IPS DF 4.7 (cell line): Measurements from ENCODE around the gene PLAAT5.
"Not testable (repeated sequence)": the region's sequence is repeated elsewhere in the genome, so short reads cannot be mapped to it uniquely, and the experiment has no call there.

ENCODE experiments used
- DNase-seq: peaks from one replicate; pipeline ENCODE4 v3.0.0-alpha.2; 2013; ENCODE audit warnings: low spot score; ENCODE audit errors: extremely low read depth

PLAAT5 gene

DNA sequence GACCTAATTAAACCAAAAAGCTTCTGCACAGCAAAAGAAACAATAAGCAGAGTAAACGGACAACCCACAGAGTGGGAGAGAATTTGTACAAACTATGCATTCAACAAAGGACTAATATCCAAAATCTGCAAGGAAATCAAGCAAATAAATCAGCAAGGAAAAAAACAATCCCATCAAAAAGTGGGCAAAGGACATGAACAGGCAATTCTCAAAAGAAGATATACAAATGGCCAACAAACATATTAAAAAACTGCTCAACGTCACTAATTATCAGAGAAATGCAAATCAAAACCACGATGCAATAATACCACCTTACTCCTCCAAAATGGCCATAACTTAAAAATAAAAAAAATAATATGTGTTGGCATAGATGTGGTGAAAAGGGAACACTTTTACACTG, 5.2 kb downstream of the PLAAT5 start:
- no peak for DNase-seq

DNA sequence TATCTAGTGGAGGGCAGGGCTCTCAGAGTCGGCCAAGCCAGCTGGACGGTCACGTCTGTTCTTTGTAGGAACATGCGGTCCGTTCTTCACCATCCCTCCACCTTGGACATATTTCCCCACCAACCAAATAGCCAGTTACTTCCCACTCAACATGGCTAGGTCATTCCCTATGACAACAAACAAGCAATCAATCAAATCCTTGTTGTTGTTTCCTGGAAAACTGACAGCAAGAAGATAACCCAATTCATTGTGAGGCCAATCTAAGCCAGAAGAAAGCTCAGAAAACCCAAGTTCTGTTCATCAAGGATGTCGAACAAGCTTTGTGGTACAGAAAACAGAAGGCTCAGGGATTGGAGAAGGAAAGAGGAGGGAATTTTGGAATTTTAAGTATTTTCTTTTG, 10.9 kb downstream of the PLAAT5 start:
- no peak for DNase-seq

DNA sequence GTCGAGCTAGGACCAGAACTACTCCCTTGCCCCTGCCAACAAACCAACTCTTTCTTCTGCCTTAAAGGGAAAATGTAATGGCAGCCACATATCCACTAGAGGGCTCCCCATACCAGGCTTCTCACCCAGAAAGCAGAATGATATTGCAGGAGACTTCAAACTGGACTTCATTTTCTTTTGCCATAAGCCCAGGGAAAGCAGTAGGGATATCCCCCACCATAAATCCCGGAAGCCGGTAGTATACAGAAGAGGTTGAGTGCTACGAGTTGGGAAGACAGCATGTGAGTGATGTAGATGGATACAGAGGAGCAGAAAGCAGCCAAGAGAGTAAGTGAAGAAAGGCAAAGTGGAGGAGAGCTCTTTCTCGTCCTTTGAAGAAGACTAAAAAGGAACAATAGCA, 12.1 kb downstream of the PLAAT5 start:
- DNase-seq: no peak

DNA sequence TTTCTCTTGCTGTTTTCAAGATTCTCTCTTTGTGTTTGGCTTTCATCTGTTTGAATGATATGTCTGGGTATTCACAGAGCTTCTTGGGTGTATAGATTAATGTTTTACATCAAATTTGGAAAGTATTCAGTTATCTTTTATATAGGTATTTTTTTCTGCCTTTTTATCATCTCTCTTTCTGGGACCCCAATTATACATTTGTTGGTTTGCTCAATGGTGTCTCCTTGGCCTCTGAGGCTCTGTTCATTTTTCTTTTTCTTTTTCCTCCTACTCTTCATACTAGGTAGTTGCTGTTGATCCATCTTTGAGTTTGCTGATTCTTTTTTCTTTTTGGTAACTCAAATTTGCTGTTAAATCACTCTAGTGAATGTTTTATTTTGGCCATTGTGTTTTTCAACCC, 14.3 kb downstream of the PLAAT5 start:
- no peak for DNase-seq

DNA sequence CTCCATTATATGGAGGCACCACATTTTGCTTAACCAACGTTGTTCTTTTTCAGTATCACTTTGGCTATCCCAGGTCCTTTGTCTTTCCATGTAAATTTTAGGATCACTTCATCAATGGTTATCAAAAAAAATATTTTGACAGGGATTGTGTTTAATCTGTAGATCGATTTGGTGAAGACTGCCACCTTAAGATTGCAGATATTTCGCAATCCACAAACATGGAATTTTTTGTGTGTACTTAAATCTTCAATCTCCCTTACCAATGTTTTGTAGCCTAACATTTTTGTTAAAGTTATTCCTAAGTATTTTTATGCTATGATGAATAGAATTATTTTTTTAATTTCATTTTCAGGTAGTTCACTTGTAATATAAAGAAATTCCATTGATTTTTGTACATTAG, 18.6 kb downstream of the PLAAT5 start:
- DNase-seq: no peak

DNA sequence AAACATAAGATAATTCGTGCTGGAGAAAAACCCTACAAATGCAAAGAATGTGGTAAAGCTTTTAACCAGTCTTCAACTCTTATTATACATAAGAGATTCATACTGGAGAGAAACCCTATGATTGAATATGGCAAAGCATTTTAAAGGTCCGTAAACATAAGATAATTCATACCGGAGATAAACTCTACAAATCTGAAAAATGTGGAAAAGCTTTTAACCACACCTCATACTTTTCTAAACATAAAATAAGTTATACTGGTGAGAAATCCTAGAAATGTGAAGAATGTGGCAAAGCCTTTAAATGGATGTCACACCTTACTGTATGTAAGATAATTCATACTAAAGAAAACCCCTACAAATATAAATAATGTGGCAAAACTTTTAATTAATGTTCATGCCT, 20.7 kb downstream of the PLAAT5 start:
- no peak for DNase-seq

DNA sequence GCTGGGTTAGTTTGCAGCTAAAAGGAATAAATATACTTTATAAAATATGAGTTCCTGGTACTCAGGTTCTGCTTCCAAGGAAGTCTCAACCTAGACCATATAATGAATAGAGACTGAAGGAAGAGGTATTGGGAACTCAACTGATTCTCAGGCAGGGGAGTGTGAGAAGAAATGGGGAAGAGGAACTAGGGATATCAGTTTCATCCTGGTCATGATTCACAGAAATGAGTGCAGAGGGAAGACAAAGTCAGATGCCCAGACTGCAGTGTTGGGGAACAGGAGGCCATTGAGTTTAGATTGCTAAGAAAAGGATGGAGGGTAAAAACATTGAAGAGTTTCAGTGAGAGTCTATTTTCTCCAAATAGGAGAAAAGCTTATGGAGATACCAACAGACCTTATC, 28.8 kb downstream of the PLAAT5 start:
- no peak for DNase-seq

DNA sequence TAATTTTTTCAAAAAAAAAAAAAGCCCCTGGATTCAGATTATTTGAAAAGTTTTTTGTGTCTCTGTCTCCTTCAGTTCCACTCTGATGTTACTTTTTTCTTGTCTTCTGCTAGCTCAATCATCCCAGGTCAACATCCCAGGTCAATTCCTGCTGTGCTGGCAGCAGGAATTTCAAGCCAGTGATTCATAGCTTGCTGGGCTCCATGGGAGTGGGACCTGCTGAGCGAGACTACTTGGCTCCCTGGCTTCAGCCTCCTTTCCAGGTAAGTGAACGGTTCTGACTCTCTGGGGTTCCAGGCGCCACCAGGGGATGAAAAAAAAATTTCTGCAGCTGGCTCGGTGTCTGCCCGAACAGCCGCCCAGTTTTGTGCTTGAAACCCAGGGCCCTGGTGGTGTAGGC, 31.4 kb downstream of the PLAAT5 start:
- no peak for DNase-seq

DNA sequence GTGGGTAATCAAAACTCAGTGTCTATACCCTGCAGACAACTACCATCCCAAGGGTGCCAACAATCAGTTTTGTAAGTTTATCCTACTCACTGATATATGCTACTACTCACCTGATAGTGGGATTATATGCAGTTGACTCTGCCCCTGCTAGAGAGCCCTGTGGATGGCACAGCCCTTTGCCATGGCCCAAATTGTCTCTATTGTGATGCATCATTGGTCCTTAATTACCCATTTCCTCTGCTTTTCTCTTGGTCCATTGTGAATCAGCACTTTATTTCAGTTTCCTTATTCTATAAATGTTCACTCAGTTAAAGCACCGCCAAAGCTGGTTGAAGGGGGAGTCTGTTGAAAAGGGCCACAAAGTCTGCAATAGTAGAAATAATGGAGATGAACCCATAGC, 42.3 kb downstream of the PLAAT5 start:
- peak; percentile 68 for DNase-seq

DNA sequence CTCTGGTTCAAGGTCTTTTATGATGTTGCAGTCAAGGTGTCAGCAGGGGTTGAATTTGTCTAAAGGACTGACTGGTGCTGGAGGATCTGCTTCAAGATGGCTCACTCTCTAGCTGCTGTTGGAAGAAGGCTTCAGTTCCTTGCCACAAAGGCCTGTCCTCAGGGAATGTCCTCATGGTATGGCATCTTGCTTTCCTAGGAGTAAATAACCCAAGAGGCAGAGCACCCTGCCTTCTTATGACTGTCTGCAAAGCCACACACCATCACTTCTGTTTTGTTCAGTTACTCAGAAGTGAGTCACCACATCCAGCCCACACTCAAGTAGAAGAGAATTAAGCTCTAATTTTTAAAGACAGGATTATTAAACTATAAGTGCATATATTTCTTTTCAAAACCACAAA, 45.2 kb downstream of the PLAAT5 start:
- no peak for DNase-seq

DNA sequence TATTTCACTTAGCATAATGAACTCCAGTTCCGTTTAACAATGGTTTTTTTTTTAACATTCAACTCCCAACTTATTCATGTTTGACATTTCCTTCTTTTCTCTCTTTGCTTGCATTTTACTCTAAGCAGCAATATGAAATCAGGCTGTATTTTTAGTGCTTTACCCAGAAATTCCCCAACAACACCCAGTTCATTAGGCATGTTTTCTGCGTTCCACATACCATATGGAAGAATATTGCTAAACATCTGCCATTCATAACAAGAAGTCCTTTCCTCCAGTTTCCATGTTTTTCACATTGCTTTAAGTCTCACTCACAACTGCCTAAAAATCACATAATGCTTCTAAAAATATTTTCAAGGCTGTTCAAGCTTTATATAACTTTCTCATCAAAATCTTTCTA, 45.8 kb downstream of the PLAAT5 start:
- DNase-seq: no peak

DNA sequence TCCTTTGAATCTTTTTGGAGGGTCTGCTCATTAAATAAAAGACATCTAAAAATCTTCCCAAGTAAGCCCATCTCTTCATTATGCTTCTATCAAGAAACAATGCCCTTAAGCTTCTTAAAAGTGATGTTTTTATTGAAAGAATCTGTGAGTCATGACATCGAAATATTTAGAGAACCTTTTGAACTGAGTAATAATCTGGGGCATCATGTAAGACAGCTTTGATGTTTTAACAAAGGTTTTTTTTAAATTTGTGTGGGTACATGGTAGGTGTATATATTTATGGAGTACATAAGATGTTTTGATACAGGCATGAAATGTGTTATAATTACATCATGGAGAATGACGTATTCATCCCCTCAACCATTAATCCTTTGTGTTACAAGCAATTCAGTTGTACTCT, 46.8 kb downstream of the PLAAT5 start:
- DNase-seq: no peak

DNA sequence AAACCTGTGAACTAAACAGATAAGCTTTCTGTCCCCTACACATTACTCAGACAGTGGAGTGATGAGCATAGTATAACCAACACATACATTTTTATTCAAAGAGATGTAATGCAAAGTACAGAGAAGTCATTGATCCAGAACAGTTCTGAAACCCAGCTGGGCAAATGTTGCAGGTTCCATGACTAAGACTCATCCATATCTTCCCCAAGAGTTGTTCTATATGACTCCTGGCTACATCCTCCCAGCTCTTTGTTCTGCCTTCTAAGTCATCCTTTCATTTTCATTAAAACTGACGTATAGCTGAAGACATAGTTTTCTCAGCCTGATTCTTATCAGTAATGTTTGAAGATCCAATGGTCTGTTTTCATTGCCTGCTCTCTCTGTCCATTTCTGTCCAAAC, 47.3 kb downstream of the PLAAT5 start:
- no peak for DNase-seq

DNA sequence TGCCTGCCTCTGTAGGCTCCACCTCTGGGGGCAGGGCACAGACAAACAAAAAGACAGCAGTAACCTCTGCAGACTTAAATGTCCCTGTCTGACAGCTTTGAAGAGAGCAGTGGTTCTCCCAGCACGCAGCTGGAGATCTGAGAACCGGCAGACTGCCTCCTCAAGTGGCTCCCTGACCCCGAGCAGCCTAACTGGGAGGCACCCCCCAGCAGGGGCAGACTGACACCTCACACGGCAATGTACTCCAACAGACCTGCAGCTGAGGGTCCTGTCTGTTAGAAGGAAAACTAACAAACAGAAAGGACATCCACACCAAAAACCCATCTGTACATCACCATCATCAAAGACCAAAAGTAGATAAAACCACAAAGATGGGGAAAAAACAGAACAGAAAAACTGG, 55.1 kb downstream of the PLAAT5 start:
- DNase-seq: not testable (repeated sequence)

DNA sequence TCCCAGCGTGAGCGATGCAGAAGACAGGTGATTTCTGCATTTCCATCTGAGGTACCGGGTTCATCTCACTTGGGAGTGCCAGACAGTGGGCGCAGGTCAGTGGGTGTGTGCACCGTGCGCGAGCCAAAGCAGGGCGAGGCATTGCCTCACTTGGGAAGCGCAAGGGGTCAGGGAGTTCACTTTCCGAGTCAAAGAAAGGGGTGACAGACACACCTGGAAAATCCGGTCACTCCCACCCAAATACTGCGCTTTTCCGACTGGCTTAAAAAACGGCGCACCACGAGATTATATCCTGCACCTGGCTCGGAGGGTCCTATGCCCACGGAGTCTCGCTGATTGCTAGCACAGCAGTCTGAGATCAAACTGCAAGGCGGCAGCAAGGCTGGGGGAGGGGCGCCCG, 55.6 kb downstream of the PLAAT5 start:
- not testable (repeated sequence) for DNase-seq

DNA sequence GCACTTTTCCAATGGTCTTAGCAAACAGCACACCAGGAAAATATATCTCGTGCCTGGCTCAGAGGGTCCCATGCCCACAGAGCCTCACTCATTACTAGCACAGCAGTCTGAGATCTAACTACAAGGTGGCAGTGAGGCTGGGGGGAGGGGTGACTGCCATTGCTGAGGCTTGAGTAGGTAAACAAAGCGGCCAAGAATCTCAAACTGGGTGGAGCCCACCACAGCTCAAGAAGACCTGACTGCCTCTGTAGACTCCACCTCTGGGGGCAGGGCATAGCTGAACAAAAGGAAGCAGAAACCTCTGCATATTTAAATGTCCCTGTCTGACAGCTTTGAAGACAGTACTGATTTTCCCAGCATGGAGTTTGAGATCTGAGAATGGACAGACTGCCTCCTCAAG, 60.2 kb downstream of the PLAAT5 start:
- not testable (repeated sequence) for DNase-seq

DNA sequence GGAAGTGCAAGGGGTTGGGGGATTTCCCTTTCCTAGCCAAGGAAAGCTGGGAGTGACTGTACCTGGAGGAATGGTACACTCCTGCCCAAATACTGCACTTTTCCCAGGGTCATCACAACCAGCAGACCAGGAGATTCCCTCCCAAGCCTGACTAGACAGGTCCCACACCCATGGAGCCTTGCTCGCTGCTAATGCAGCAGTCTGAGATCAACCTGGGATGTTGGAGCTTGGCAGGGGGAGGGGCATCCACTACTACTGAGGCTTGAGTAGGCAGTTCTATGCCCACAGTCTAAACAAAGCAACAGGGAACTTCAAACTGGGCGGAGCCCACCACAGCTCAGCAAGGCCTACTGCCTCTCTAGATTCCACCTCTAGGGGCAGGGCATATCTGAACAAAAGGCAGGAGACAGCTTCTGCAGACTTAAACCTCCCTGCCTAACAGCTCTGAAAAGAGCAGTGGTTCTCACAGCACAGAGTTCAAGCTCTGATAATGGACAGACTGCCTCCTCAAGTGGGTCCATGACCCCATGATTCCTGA, 62.9 kb downstream of the PLAAT5 start:
- DNase-seq: no peak

DNA sequence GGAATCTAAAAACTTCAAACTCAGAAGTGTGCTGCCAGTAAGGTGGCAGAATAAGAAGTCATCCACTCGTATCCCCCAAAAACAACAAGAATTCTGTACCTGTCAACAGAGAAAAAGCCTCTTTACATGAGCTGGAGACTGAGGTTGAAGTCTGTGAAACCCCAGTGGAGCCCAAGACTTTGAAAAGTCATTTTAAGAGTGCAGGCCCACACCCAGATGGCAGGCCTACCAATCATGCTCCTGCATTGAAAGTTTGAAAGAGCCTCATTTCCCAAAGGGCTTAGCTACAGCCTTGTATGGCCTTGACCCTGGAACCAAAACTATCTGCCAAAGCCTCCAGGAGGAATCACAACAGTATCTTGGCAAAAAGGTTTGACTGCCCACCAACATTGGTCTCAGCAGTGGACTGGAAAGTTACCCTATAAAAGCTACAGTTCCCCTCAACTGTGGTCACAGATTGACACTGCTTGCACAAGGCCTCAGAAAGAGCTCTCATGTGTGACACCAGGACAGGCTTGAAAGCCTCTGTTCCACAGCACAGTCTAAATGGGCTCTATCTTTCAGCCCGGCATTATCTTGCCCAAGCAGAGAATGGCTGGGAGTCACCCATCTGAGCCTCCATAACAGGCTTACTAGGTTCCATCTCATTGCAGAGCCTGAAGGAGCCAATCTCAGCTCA, 73.7 kb downstream of the PLAAT5 start:
- no peak for DNase-seq
